H1 (cell line): ENCODE results near the gene MBP. TPM values are rescaled to one million over a fixed set of nuclear protein-coding genes. Genes with fewer than 3 reads are reported as not detected.

ENCODE experiments used
- CTCF ChIA-PET: fragments of 300-600 bp; sonication (Branson Sonifier 250); formaldehyde crosslinking; loops from one replicate; lab custom pipeline; 2021; ENCODE audit not compliant: partially characterized antibody; lab: Charles Lee
- POLR2A ChIA-PET: fragments of 300-600 bp; sonication (Branson Sonifier 250); formaldehyde crosslinking; loops from one replicate; lab custom pipeline; 2021; ENCODE audit warnings: inconsistent platforms; ENCODE audit not compliant: partially characterized antibody; lab: Charles Lee
- DNase-seq, 2 experiments: peaks; one replicate each; pipeline versions ENCODE4 v3.0.0 to v3.0.0-alpha.2; 2010 to 2022; ENCODE audit warnings: low spot score in 2 of 2, low read depth in 1 of 2, mixed read lengths in 1 of 2
- FAIRE-seq: peaks from 2 replicates; lab custom pipeline; 2011; peaks lifted over from hg19 to GRCh38; lab: Jason Lieb, UNC
- H2AFZ ChIP-seq: 2 replicates; pipeline ENCODE4 v1.8.1; 2012; ENCODE audit warnings: low read length, inconsistent platforms
- H2AK5ac ChIP-seq: 2 replicates; pipeline ENCODE4 v1.6.1; 2013; ENCODE audit warnings: low read depth, low read length
- H2BK120ac ChIP-seq: replicated peaks from 2 replicates; pipeline ENCODE3; 2013; ENCODE audit warnings: low read depth, low read length, inconsistent platforms
- H2BK12ac ChIP-seq: 2 replicates; pipeline ENCODE4 v1.6.1; 2013; ENCODE audit warnings: low read depth, low read length
- H2BK15ac ChIP-seq: 2 replicates; pipeline ENCODE4 v1.6.1; 2013; ENCODE audit warnings: low read length
- H2BK20ac ChIP-seq: 2 replicates; pipeline ENCODE4 v1.6.1; 2013; ENCODE audit warnings: low read length
- H2BK5ac ChIP-seq: 2 replicates; pipeline ENCODE4 v1.6.1; 2013; ENCODE audit warnings: low read depth, low read length
- H3K14ac ChIP-seq: 2 replicates; pipeline ENCODE4 v1.6.1; 2013; ENCODE audit warnings: inconsistent platforms; ENCODE audit not compliant: insufficient read length
- H3K18ac ChIP-seq: 2 replicates; pipeline ENCODE4 v1.6.1; 2013; ENCODE audit warnings: low read length; ENCODE audit errors: extremely low read depth
- H3K23ac ChIP-seq: 2 replicates; pipeline ENCODE4 v1.6.1; 2013; ENCODE audit warnings: inconsistent platforms; ENCODE audit not compliant: insufficient read length
- H3K23me2 ChIP-seq: 2 replicates; pipeline ENCODE4 v1.6.1; 2013; ENCODE audit warnings: low read depth, low read length
- H3K27ac ChIP-seq: 2 replicates; pipeline ENCODE4 v1.6.1; 2011; ENCODE audit warnings: low read depth, low read length, inconsistent platforms
- H3K27me3 ChIP-seq, 4 experiments: replicated peaks in 1 of 4; 1 replicate in 1 of 4; 2 replicates in 3 of 4; pipeline versions ENCODE4 v1.6.1 to v1.8.1; 2011 to 2013; ENCODE audit warnings: low read length in 3 of 4, mild to moderate bottlenecking in 3 of 4, inconsistent platforms in 2 of 4, mixed read lengths in 2 of 4, moderate library complexity in 1 of 4; ENCODE audit not compliant: control insufficient read depth in 3 of 4, insufficient read depth in 3 of 4; ENCODE audit errors: extremely low read depth in 1 of 4
- H3K36me3 ChIP-seq, 4 experiments: 2 replicates each; pipeline versions ENCODE4 v1.6.1 to v1.8.1; 2011 to 2013; ENCODE audit warnings: mild to moderate bottlenecking in 4 of 4, low read length in 3 of 4, moderate library complexity in 2 of 4, control low read depth in 1 of 4, inconsistent platforms in 1 of 4; ENCODE audit not compliant: insufficient read depth in 4 of 4, control insufficient read depth in 2 of 4
- H3K4ac ChIP-seq: replicated peaks from 2 replicates; pipeline ENCODE3; 2013; ENCODE audit warnings: low read length, low read depth, mixed read lengths, inconsistent platforms; ENCODE audit not compliant: insufficient read length
- H3K4me1 ChIP-seq, 4 experiments: replicated peaks in 1 of 4; 1 replicate in 1 of 4; 2 replicates in 3 of 4; pipeline versions ENCODE4 v1.6.1 to v1.8.1; 2011 to 2013; ENCODE audit warnings: low read length in 3 of 4, inconsistent platforms in 2 of 4, mixed read lengths in 1 of 4; ENCODE audit not compliant: insufficient read depth in 4 of 4, control insufficient read depth in 3 of 4
- H3K4me2 ChIP-seq, 2 experiments: 2 replicates each; pipeline versions ENCODE4 v1.6.1 to v1.8.1; 2011 to 2013; ENCODE audit warnings: low read depth in 2 of 2, low read length in 2 of 2, control low read depth in 1 of 2, inconsistent platforms in 1 of 2, mild to moderate bottlenecking in 1 of 2; ENCODE audit not compliant: insufficient read depth in 1 of 2
- H3K4me3 ChIP-seq, 4 experiments: fragments of 200-600, 300-600 bp in 1 of 4; sonication (generic), shearing (Covaris generic), sonication (Bioruptor Twin) in 1 of 4; 2 replicates each; pipeline versions ENCODE4 v1.5.1 to v1.8.1; 2011 to 2016; ENCODE audit warnings: low read length in 4 of 4, low read depth in 3 of 4, control low read depth in 2 of 4, inconsistent platforms in 2 of 4, mild to moderate bottlenecking in 2 of 4, mixed read lengths in 1 of 4, moderate library complexity in 1 of 4; ENCODE audit not compliant: insufficient read depth in 2 of 4; ENCODE audit errors: extremely low read depth in 1 of 4
- H3K56ac ChIP-seq: replicated peaks from 2 replicates; pipeline ENCODE3; 2013; ENCODE audit warnings: low read depth, mild to moderate bottlenecking, mixed read lengths, low read length, inconsistent platforms; ENCODE audit not compliant: insufficient read length
- H3K79me1 ChIP-seq: 2 replicates; pipeline ENCODE4 v1.6.1; 2013; ENCODE audit warnings: low read depth, low read length, control low read depth
- H3K79me2 ChIP-seq, 2 experiments: 2 replicates each; pipeline versions ENCODE4 v1.6.1 to v1.8.1; 2012 to 2013; ENCODE audit warnings: low read length in 2 of 2, mild to moderate bottlenecking in 2 of 2, inconsistent platforms in 1 of 2; ENCODE audit not compliant: insufficient read depth in 2 of 2, control insufficient read depth in 1 of 2
- H3K9ac ChIP-seq, 4 experiments: replicated peaks in 1 of 4; 1 replicate in 1 of 4; 2 replicates in 3 of 4; pipeline versions ENCODE4 v1.6.1 to v1.8.1; 2011 to 2013; ENCODE audit warnings: low read depth in 3 of 4, low read length in 3 of 4, control low read depth in 2 of 4, mild to moderate bottlenecking in 2 of 4, moderate library complexity in 2 of 4, inconsistent platforms in 1 of 4; ENCODE audit errors: extremely low read depth in 1 of 4
- H3K9me3 ChIP-seq, 2 experiments: 2 replicates each; pipeline versions ENCODE4 v1.6.1 to v1.8.1; 2012 to 2013; ENCODE audit warnings: mild to moderate bottlenecking in 2 of 2, moderate library complexity in 2 of 2, control low read depth in 1 of 2, inconsistent platforms in 1 of 2, low read depth in 1 of 2, low read length in 1 of 2, mixed read lengths in 1 of 2; ENCODE audit not compliant: insufficient read depth in 2 of 2
- H4K20me1 ChIP-seq, 2 experiments: replicated peaks in 1 of 2; 2 replicates each; pipeline versions ENCODE3 to v1.8.1; 2011 to 2013; ENCODE audit warnings: inconsistent platforms in 2 of 2, low read length in 2 of 2, mild to moderate bottlenecking in 1 of 2; ENCODE audit not compliant: insufficient read depth in 2 of 2, control insufficient read depth in 1 of 2
- H4K5ac ChIP-seq: 2 replicates; pipeline ENCODE4 v1.6.1; 2013; ENCODE audit warnings: low read length, low read depth, mixed read lengths, inconsistent platforms; ENCODE audit not compliant: insufficient read length
- H4K8ac ChIP-seq: 2 replicates; pipeline ENCODE4 v1.8.0; 2013; ENCODE audit warnings: mild to moderate bottlenecking, moderate library complexity, low read length, inconsistent platforms; ENCODE audit not compliant: insufficient read depth; ENCODE audit errors: extremely low read depth
- H4K91ac ChIP-seq: replicated peaks from 2 replicates; pipeline ENCODE3; 2013; ENCODE audit warnings: low read length, mixed read lengths, inconsistent platforms; ENCODE audit not compliant: insufficient read length
- CHD1 ChIP-seq: IDR thresholded peaks from 2 replicates; pipeline ENCODE4 v1.6.1; 2012; ENCODE audit warnings: low read depth, low read length, improper control_type of control experiment
- JUN ChIP-seq: IDR thresholded peaks from 2 replicates; pipeline ENCODE4 v1.6.1; 2011; ENCODE audit warnings: low read depth, mild to moderate bottlenecking, improper control_type of control experiment, low read length
- RNF2 ChIP-seq: fragments of 200-900, 300-1000 bp; sonication (generic); IDR thresholded peaks from 2 replicates; pipeline ENCODE4 v1.7.1; 2016; ENCODE audit warnings: borderline replicate concordance, low read depth, mild to moderate bottlenecking, antibody characterized with exemption, low read length; ENCODE audit not compliant: poor library complexity, severe bottlenecking; ENCODE audit errors: missing control alignments
- SIX5 ChIP-seq: IDR thresholded peaks from 2 replicates; pipeline ENCODE4 v1.6.1; 2011; ENCODE audit warnings: mild to moderate bottlenecking, low read depth, low read length
- TCF12 ChIP-seq: IDR thresholded peaks from 2 replicates; pipeline ENCODE4 v1.6.1; 2011; ENCODE audit warnings: low read depth, mild to moderate bottlenecking, low read length
- WGBS, 2 experiments: shearing (Covaris generic) in 1 of 2; methylation state at CpG; one replicate each; pipeline versions ENCODE4 v1.1.6 to v1.1.7; 2013 to 2015; ENCODE audit warnings: low lambda C conversion rate in 2 of 2, mixed read lengths in 2 of 2, inconsistent platforms in 1 of 2, low coverage in 1 of 2, missing lambda C conversion rate in 1 of 2; ENCODE audit not compliant: insufficient replicate concordance in 2 of 2, insufficient coverage in 1 of 2, insufficient read length in 1 of 2; ENCODE audit errors: extremely low coverage in 1 of 2, missing lambda C conversion rate in 1 of 2; 5-methylcytosine and 5-hydroxymethylcytosine counted together
- polyA plus RNA-seq, 7 experiments: library from polyadenylated mRNA; depleted of rRNA in 3 of 7; stranded (reverse) in 5 of 7; unstranded in 2 of 7; fragments of >200 nt in 5 of 7; fragments of 200-250 nt in 2 of 7; gene quantifications; 1 replicate in 5 of 7; 2 replicates in 1 of 7; 4 replicates in 1 of 7; pipeline versions ENCODE4 v1.2.1 to v1.2.3, GENCODE V29; 2011 to 2013; ENCODE audit warnings: missing spikeins in 2 of 7, mixed read lengths in 2 of 7
- total RNA-seq: library from RNA; stranded (reverse); fragmentation: NEBNext Ultra II Directional; extraction: Animal tissue kit (Norgen Biotek cat#: 25700); gene quantifications from 2 replicates; pipeline ENCODE4 v1.2.1, GENCODE V29; 2021

The MBP gene
- total and polyA plus RNA-seq, 2 of the 8 experiments (the other 6 are each of a cell fraction or from before 2014, with no cell fraction given), result 7.7 to 19.2 TPM

GRCh38 chr18:76996429-76996828 is 136.2 kb downstream of the MBP start:
- CTCF ChIA-PET, result interaction anchor here (0.7 to 3.2 kb wide), 14 partner anchors 10 to 127 kb away, joined by 3 to 20 read pairs (median 4); no protein-coding TSS in a partner anchor
- no peak overlapping the region for H2BK5ac ChIP-seq
- H3K56ac ChIP-seq, result no peak overlapping the region

More at GRCh38 chr18:76996429-76996828, 136.2 kb downstream of the MBP start:
- Histone ChIP-seq H4K5ac (no peak overlapping the region), H3K9me3 (no peaks in the 10 kb centered on the region), H3K4ac (no peak overlapping the region), H3K79me2 (no peaks in the 10 kb centered on the region), H3K18ac (no peak overlapping the region), H3K4me2 (no peak overlapping the region), H3K4me3 (no peak overlapping the region), H3K79me1 (no peaks in the 10 kb centered on the region), H2BK15ac (no peak overlapping the region), H4K20me1 (no peaks in the 10 kb centered on the region), H2BK20ac (no peak overlapping the region), H3K4me1 (peaks cover 0 to 6% (median 5%) of the 10 kb centered on the region in 4 experiments; a peak in 4 of 7 replicates), H2BK120ac (no peak overlapping the region), H3K9ac (no peak overlapping the region), H2BK12ac (no peak overlapping the region), H3K27ac (no peak overlapping the region), H2AFZ (no peak overlapping the region), H3K14ac (no peak overlapping the region), H3K23me2 (no peaks in the 10 kb centered on the region), H3K36me3 (no peaks in the 10 kb centered on the region), H4K8ac (no peak overlapping the region), H3K23ac (no peak overlapping the region), H4K91ac (no peak overlapping the region), H2AK5ac (no peak overlapping the region), H3K27me3 (no peaks in the 10 kb centered on the region)
- POLR2A ChIA-PET, result interaction anchor here (0.8 to 1.5 kb wide), 2 partner anchors 29 to 66 kb away, joined by 3 read pairs; no protein-coding TSS in a partner anchor
- WGBS, 2 experiments, result 93% methylated on average over 7 of the region's 7 CpGs; no CpG with 5 or more reads in 1 of the 2 experiments
- no peak for FAIRE-seq
- no peak for DNase-seq
- no peak for TF ChIP-seq RNF2
- TF ChIP-seq TCF12, result no peak
- no peak for TF ChIP-seq SIX5
- TF ChIP-seq CHD1, result no peak
- no peak for TF ChIP-seq JUN
